Lower leg skin (tissue), 3 donors: Measurements from ENCODE around the gene CCDC9B.

Experiments
- POLR2A ChIP-seq, 2 donors: fragments of 450-650 bp; IDR thresholded peaks; one replicate each; pipeline ENCODE4 v1.6.1; 2016 to 2017; ENCODE audit warnings: antibody characterized with exemption in 2 of 2, mild to moderate bottlenecking in 1 of 2, moderate library complexity in 1 of 2
- TF ChIP-seq, protein P1 (sequence below), 3 donors: fragments of 450-650 bp; IDR thresholded peaks; one replicate each; pipeline ENCODE4 v1.5.1; 2016; ENCODE audit warnings: antibody characterized with exemption in 3 of 3, mild to moderate bottlenecking in 3 of 3, moderate library complexity in 2 of 3

DNA sequence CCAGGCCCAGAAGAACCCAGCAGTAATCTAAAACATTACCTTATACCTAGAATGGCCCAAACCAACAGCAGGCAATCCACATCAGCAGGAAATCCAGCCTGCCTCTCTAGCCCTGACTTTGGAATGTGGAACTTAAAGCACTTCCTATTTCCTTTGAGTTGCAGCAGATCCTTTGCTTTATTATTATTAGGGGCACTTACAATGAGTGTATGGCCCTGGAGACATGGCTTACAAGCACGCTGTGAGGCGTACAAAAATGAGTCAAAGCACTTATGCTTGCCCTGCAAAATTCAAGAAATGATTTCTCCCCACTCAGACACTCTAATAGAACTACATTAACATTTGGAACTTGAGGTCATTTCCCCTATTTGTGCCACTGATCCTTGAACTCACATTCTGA, 32.2 kb upstream of the CCDC9B start:
- TF ChIP-seq, protein P1, sequence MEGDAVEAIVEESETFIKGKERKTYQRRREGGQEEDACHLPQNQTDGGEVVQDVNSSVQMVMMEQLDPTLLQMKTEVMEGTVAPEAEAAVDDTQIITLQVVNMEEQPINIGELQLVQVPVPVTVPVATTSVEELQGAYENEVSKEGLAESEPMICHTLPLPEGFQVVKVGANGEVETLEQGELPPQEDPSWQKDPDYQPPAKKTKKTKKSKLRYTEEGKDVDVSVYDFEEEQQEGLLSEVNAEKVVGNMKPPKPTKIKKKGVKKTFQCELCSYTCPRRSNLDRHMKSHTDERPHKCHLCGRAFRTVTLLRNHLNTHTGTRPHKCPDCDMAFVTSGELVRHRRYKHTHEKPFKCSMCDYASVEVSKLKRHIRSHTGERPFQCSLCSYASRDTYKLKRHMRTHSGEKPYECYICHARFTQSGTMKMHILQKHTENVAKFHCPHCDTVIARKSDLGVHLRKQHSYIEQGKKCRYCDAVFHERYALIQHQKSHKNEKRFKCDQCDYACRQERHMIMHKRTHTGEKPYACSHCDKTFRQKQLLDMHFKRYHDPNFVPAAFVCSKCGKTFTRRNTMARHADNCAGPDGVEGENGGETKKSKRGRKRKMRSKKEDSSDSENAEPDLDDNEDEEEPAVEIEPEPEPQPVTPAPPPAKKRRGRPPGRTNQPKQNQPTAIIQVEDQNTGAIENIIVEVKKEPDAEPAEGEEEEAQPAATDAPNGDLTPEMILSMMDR (IDR thresholded peaks at IDR 0.05) = no peak
- no peak for TF ChIP-seq POLR2A (IDR thresholded peaks at IDR 0.05)
